Muscle of leg (tissue), 11 donors: ENCODE measurements around the gene CD1E. TPM values are rescaled to one million over a fixed set of nuclear protein-coding genes. Genes with fewer than 3 reads are reported as not detected.
"Not testable (repeated sequence)": the region's sequence is repeated elsewhere in the genome, so short reads cannot be mapped to it uniquely, and the experiment has no call there.

Experiments
- DNase-seq: peaks from one replicate; pipeline ENCODE4 v3.0.0; 2013
- H3K27ac ChIP-seq: one replicate; pipeline ENCODE4 v1.5.1; 2013; ENCODE audit warnings: mild to moderate bottlenecking, low read length, control low read depth
- H3K27me3 ChIP-seq: one replicate; pipeline ENCODE4 v1.6.1; 2013; ENCODE audit warnings: low read length; ENCODE audit not compliant: control insufficient read depth, insufficient read depth
- H3K36me3 ChIP-seq: one replicate; pipeline ENCODE4 v1.6.1; 2013; ENCODE audit warnings: low read length; ENCODE audit not compliant: control insufficient read depth, insufficient read depth
- H3K4me1 ChIP-seq: one replicate; pipeline ENCODE4 v1.6.1; 2013; ENCODE audit warnings: low read length; ENCODE audit not compliant: control insufficient read depth, insufficient read depth
- H3K4me3 ChIP-seq: one replicate; pipeline ENCODE4 v1.5.1; 2013; ENCODE audit warnings: low read length, control low read depth
- H3K9me3 ChIP-seq: replicated peaks from 2 replicates; pipeline ENCODE4 v1.6.1; 2013; ENCODE audit warnings: low read depth, low read length; ENCODE audit not compliant: control insufficient read depth
- WGBS: methylation state at CpG from one replicate; pipeline ENCODE4 v1.1.5; 2013; ENCODE audit warnings: missing lambda C conversion rate; ENCODE audit not compliant: insufficient coverage; 5-methylcytosine and 5-hydroxymethylcytosine counted together
- polyA plus RNA-seq, 8 donors: library from polyadenylated mRNA; unstranded; fragments of 120-200 nt; gene quantifications; one replicate each; pipeline versions ENCODE4 v1.2.1 to v1.2.3, GENCODE V29; 2013; ENCODE audit warnings: inconsistent platforms in 1 of 8, low replicate concordance in 1 of 8; ENCODE audit not compliant: insufficient read length in 8 of 8, insufficient read depth in 1 of 8
- total RNA-seq: library from RNA; stranded (reverse); fragments of 120-200 nt; gene quantifications from one replicate; pipeline ENCODE4 v1.2.4, GENCODE V29; 2013

The CD1E gene
- total and polyA plus RNA-seq, 9 donors = 0.10 to 0.24 (median 0.17) TPM; not detected in 3

DNA sequence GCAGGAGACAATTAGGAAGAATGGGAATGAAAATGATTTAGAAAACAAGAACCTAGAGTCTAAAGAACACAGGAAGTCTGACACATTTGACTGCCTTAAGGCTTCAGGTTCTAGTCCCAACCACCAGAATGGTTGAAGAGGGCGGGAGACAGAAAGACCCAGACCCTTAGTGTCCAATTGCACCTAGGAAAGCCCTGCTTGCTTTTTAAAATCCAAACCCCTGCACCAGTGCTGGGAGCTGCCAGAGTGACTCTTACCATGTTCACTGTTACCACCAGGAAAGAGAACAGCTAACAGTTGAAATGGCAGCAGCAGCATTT is 22.6 kb upstream of the CD1E start:
- 75% methylated on average over 1 of the region's 1 CpG for WGBS

DNA sequence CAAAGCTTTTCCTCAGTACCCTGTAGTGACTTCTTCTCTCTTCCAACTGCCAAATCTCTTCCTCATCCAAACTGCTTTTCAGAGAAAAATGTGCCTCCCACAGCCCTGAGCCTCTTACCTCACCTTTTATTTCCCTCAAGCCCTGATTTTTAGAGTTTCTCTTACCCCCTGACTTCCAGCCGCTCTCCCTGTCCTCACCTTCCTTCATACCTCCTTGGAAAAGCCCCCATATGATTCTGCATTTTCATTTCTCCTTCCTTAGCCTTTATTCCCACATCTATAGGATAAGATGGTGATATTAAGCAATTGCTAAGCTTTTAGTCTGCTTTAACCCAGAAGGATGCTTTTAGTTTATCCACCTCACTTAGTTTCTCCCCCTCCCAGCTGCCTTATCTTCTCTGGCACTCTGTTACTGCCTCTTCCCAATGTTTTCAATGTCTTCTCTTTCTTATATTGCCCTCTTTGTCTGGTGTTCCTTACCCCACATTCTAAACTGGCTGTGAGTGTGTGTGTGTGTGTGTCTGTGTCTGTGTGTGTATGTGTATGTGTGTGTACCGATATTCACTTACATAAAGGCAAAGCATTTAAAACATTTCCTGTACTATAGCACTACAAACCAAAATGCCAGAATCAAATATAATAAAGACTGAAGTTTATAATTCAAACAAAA is 22.1 kb upstream of the CD1E start, which contains the start of gene CD1B:
CD1B (minus strand) TSS at position 51 of the 670 bp plus-strand sequence. CDS start 108 bp downstream, outside the sequence.
- H3K27ac ChIP-seq = no peak within 1 kb of the TSS
- H3K4me3 ChIP-seq = no peak within 1 kb of the TSS
- no peak for DNase-seq
- no peaks in the 10 kb centered on the region for H3K9me3 ChIP-seq
- H3K36me3 ChIP-seq = no peaks in the 10 kb centered on the region
- no CpG with 5 or more reads among the region's 2 CpGs for WGBS
- H3K4me1 ChIP-seq = no peaks in the 10 kb centered on the region
- H3K27me3 ChIP-seq = no peaks in the 10 kb centered on the region

More for the DNA sequence above, 22.6 kb upstream of the CD1E start:
- no peaks in the 10 kb centered on the region for H3K36me3 ChIP-seq
- DNase-seq = no peak
- no peaks in the 10 kb centered on the region for H3K27me3 ChIP-seq
- no peaks in the 10 kb centered on the region for H3K9me3 ChIP-seq
- H3K27ac ChIP-seq = no peak overlapping the region
- no peaks in the 10 kb centered on the region for H3K4me1 ChIP-seq
- H3K4me3 ChIP-seq = no peak overlapping the region

- Histone ChIP-seq H3K27ac (no peak overlapping the region), H3K4me3 (no peak overlapping the region), H3K4me1 (no peaks in the 10 kb centered on the region), H3K36me3 (no peaks in the 10 kb centered on the region), H3K27me3 (no peaks in the 10 kb centered on the region), H3K9me3 (no peaks in the 10 kb centered on the region)
- no CpG with 5 or more reads among the region's 8 CpGs for WGBS
- peak; percentile 11 for DNase-seq
These were observed 20.1 kb upstream of the CD1E start for GRCh38 chr1:158333405-158334155.

GRCh38 chr1:158334526-158335212 is 19.0 kb upstream of the CD1E start:
- DNase-seq = no peak
- Histone ChIP-seq H3K36me3 (no peaks in the 10 kb centered on the region), H3K27me3 (no peaks in the 10 kb centered on the region), H3K27ac (no peak overlapping the region), H3K9me3 (no peaks in the 10 kb centered on the region), H3K4me3 (no peak overlapping the region), H3K4me1 (no peaks in the 10 kb centered on the region)
- WGBS = 40% methylated on average over 1 of the region's 2 CpGs

GRCh38 chr1:158335213-158335532 is 18.5 kb upstream of the CD1E start:
- Histone ChIP-seq H3K9me3 (no peaks in the 10 kb centered on the region), H3K27me3 (no peaks in the 10 kb centered on the region), H3K36me3 (no peaks in the 10 kb centered on the region)

GRCh38 chr1:158336413-158336812 is 17.3 kb upstream of the CD1E start:
- not testable (repeated sequence) for H3K4me1 ChIP-seq, H3K27ac ChIP-seq, H3K9me3 ChIP-seq, H3K4me3 ChIP-seq, H3K36me3 ChIP-seq, H3K27me3 ChIP-seq, DNase-seq
- 76% methylated on average over 3 of the region's 7 CpGs for WGBS

More at GRCh38 chr1:158335213-158335532, 18.5 kb upstream of the CD1E start:
- Histone ChIP-seq H3K4me1 (no peaks in the 10 kb centered on the region), H3K4me3 (no peak overlapping the region), H3K27ac (no peak overlapping the region)
- no peak for DNase-seq

GRCh38 chr1:158348946-158349345 is 4.7 kb upstream of the CD1E start:
- H3K4me3 ChIP-seq, H3K27me3 ChIP-seq, H3K4me1 ChIP-seq, H3K36me3 ChIP-seq, H3K27ac ChIP-seq, H3K9me3 ChIP-seq, DNase-seq: not testable (repeated sequence)
- 94% methylated on average over 18 of the region's 24 CpGs for WGBS

DNA sequence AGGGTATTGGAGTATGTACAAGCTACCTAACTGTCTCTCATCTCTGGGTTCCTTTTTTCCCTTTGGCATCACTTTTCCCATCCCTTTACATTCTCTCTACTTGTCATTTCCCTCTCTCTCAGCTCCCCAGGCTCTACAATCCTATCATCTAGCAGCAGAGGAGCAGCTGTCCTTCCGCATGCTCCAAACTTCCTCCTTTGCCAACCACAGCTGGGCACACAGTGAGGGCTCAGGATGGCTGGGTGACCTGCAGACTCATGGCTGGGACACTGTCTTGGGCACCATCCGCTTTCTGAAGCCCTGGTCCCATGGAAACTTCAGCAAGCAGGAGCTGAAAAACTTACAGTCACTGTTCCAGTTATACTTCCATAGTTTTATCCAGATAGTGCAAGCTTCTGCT is 561 bp downstream of the CD1E start:
- Histone ChIP-seq H3K4me1 (peaks cover 2% of the 10 kb centered on the region), H3K4me3 (no peak overlapping the region), H3K36me3 (no peaks in the 10 kb centered on the region), H3K27me3 (no peaks in the 10 kb centered on the region), H3K9me3 (peaks cover 2% of the 10 kb centered on the region), H3K27ac (no peak overlapping the region)
- 67% methylated on average over 2 of the region's 2 CpGs for WGBS
- DNase-seq = peak; percentile 25

DNA sequence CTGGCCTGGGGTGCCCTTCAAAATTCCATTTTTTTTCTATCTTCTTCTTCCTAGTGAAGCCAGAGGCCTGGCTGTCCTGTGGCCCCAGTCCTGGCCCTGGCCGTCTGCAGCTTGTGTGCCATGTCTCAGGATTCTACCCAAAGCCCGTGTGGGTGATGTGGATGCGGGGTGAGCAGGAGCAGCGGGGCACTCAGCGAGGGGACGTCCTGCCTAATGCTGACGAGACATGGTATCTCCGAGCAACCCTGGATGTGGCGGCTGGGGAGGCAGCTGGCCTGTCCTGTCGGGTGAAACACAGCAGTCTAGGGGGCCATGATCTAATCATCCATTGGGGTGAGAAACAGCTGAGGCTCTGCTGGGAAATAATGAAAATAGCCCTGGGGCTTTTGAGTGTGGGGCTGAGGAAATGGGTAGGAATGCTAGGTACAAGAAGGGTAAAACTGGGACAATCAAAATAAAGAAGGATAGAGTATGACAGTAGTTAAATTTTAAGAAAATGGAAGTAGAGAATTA is 2.1 kb downstream of the CD1E start:
- DNase-seq = no peak
- Histone ChIP-seq H3K27ac (no peak overlapping the region), H3K36me3 (no peaks in the 10 kb centered on the region), H3K9me3 (peaks cover 4% of the 10 kb centered on the region), H3K4me3 (no peak overlapping the region), H3K4me1 (peaks cover 2% of the 10 kb centered on the region), H3K27me3 (no peaks in the 10 kb centered on the region)
- 87% methylated on average over 10 of the region's 10 CpGs for WGBS

GRCh38 chr1:158356616-158357015 is 2.9 kb downstream of the CD1E start:
- H3K27me3 ChIP-seq = no peaks in the 10 kb centered on the region
- DNase-seq = no peak
- H3K27ac ChIP-seq = no peak overlapping the region
- no peak overlapping the region for H3K4me3 ChIP-seq
- peaks cover 2% of the 10 kb centered on the region for H3K4me1 ChIP-seq
- WGBS = no CpG with 5 or more reads among the region's 3 CpGs
- no peaks in the 10 kb centered on the region for H3K36me3 ChIP-seq
- peaks cover 4% of the 10 kb centered on the region for H3K9me3 ChIP-seq
